Activated CD8-positive, alpha-beta T cell treated with anti-CD3 and anti-CD28 coated beads for 36 hours (primary cell): ENCODE results near the gene NET1. TPM values are rescaled to one million over a fixed set of nuclear protein-coding genes. Genes with fewer than 3 reads are reported as not detected.

ENCODE experiments used
- ATAC-seq: fragments of 200-7000 bp; cut with Tn5 transposase; one replicate; pipeline ENCODE4 v1.10.0; 2021; ENCODE audit warnings: mild to moderate bottlenecking, moderate library complexity
- CTCF ChIA-PET: fragments of 350-600 bp; sonication (Branson Sonifier 250); formaldehyde crosslinking; loops from one replicate; lab custom pipeline; 2021; ENCODE audit warnings: antibody characterized with exemption; lab: Charles Lee
- POLR2A ChIA-PET: fragments of 350-600 bp; sonication (Branson Sonifier 250); formaldehyde crosslinking; loops from one replicate; lab custom pipeline; 2021; ENCODE audit warnings: antibody characterized with exemption; lab: Charles Lee
- DNase-seq: peaks from one replicate; pipeline ENCODE4 v3.0.0-alpha.2; 2020
- H3K27ac Mint-ChIP-seq: one replicate; pipeline ENCODE4 v1.8.0; 2021; ENCODE audit warnings: mild to moderate bottlenecking, mixed read lengths
- H3K27me3 Mint-ChIP-seq: one replicate; pipeline ENCODE4 v1.8.0; 2021; ENCODE audit warnings: mixed read lengths
- H3K36me3 Mint-ChIP-seq: one replicate; pipeline ENCODE4 v1.8.0; 2021; ENCODE audit warnings: low read depth, mixed read lengths
- H3K4me1 Mint-ChIP-seq: one replicate; pipeline ENCODE4 v1.8.0; 2021; ENCODE audit warnings: low read depth, mixed read lengths
- H3K4me3 Mint-ChIP-seq: one replicate; pipeline ENCODE4 v1.8.0; 2021; ENCODE audit warnings: mild to moderate bottlenecking, moderate library complexity, mixed read lengths
- H3K9me3 Mint-ChIP-seq: one replicate; pipeline ENCODE4 v1.8.0; 2021; ENCODE audit warnings: mixed read lengths
- CTCF ChIP-seq: fragments of 200-600 bp; IDR thresholded peaks from one replicate; pipeline ENCODE4 v1.8.0; 2022; ENCODE audit warnings: antibody characterized with exemption, mild to moderate bottlenecking
- intact Hi-C: fragments of 100-400 bp; cut with micrococcal nuclease; formaldehyde crosslinking; loops from one replicate; pipeline ENCODE4 v1.10.0; 2022
- total RNA-seq, 2 experiments: library from RNA; stranded (reverse); gene quantifications; one replicate each; pipeline ENCODE4 v1.2.3, GENCODE V29; 2021

NET1 gene
- total RNA-seq, 2 experiments from 2014 or later = 20.5 to 21.6 TPM

- intact Hi-C loops = no loop called here
- Mint-ChIP-seq H3K36me3 (peaks cover 3% of the 10 kb centered on the region), H3K27me3 (peaks cover 5% of the 10 kb centered on the region), H3K4me1 (peaks cover 15% of the 10 kb centered on the region), H3K9me3 (no peaks in the 10 kb centered on the region), H3K27ac (no peak overlapping the region), H3K4me3 (no peak overlapping the region)
- no peak for ATAC-seq
- TF ChIP-seq CTCF = no peak
- CTCF ChIA-PET = interaction anchor here (0.6 to 18.5 kb wide), 7 partner anchors 13 to 626 kb away, joined by 3 to 246 read pairs (median 3); no protein-coding TSS in a partner anchor
- POLR2A ChIA-PET = interaction anchor here (1.4 kb wide), 1 partner anchor 181 kb away, joined by 3 read pairs; no protein-coding TSS in a partner anchor
- no peak for DNase-seq
These were observed 28.7 kb downstream of the NET1 start for GRCh38 chr10:5441106-5441505.

DNA sequence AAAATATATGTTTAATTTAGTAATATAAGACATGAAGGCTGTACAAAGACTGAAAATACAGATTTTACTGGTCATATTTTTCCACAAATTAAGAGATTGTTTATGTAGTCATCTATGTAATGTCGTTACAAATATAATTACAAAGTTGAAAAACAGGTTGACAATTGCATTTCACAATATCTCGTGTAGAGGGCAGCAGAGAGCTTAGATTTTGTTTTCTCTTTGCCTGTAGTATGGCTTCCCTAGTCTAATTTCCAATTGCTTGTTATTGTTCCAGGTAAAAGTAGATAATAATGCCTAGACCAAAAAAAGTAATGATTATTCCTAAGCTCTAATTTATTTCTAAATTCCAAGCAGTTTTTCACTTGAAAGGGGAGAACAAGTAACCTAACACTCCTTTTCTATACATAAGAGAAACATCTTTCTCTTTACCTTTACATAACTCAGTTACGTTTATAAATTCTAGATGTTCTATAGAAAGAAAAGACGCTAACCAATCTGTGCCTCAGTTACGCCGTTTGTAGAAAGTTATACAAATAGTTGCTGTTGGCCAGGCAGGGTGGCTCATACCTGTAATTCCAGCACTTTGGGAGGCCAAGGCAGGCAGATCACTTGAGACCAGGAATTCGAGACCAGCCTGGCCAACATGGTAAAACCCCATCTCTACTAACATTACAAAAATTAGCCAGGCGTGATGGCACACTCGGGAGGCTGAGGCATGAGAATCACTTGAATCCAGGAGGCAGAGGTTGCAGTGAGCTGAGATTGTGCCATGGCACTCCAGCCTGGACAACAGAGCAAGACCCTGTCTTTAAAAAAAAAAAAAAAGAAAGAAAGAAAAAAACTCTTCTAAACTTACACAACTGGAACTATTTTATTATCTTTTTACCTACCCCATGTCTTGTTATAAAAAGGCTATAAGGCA, 30.0 kb downstream of the NET1 start:
- Mint-ChIP-seq H3K9me3 (no peaks in the 10 kb centered on the region), H3K27me3 (peaks cover 7% of the 10 kb centered on the region), H3K4me1 (peaks cover 27% of the 10 kb centered on the region), H3K27ac (no peak overlapping the region), H3K4me3 (no peak overlapping the region), H3K36me3 (peaks cover 5% of the 10 kb centered on the region)
- ChIA-PET POLR2A (interaction anchor here (1.4 kb wide), 1 partner anchor 180 kb away, joined by 3 read pairs; no protein-coding TSS in a partner anchor), CTCF (interaction anchor here (0.6 to 18.5 kb wide), 27 partner anchors 9 to 627 kb away, joined by 3 to 246 read pairs (median 3); partner anchors contain the start of gene TUBAL3)
- intact Hi-C loops = loop anchor here (2.0 kb wide), 1 partner anchor 180 kb away; no protein-coding TSS in a partner anchor
- DNase-seq (peak; percentile 25), ATAC-seq (no peak)
- TF ChIP-seq CTCF = peak; percentile 95

GRCh38 chr10:5442990-5443370, 30.6 kb downstream of the NET1 start:
- no peak for ATAC-seq
- DNase-seq = no peak
- ChIA-PET POLR2A (no interaction called here), CTCF (interaction anchor here (1.0 to 18.5 kb wide), 13 partner anchors 9 to 593 kb away, joined by 3 to 246 read pairs (median 4); partner anchors contain the start of gene TUBAL3)
- intact Hi-C loops = loop anchor here (2.0 kb wide), 1 partner anchor 180 kb away; no protein-coding TSS in a partner anchor
- H3K36me3 Mint-ChIP-seq = peaks cover 5% of the 10 kb centered on the region
- no peaks in the 10 kb centered on the region for H3K9me3 Mint-ChIP-seq
- H3K4me3 Mint-ChIP-seq = no peak overlapping the region
- peaks cover 7% of the 10 kb centered on the region for H3K27me3 Mint-ChIP-seq
- H3K27ac Mint-ChIP-seq = no peak overlapping the region
- peaks cover 34% of the 10 kb centered on the region for H3K4me1 Mint-ChIP-seq
- no peak for TF ChIP-seq CTCF

- ChIA-PET CTCF (interaction anchor here (1.0 to 18.5 kb wide), 9 partner anchors 10 to 628 kb away, joined by 3 to 246 read pairs (median 6); no protein-coding TSS in a partner anchor), POLR2A (interaction anchor here (0.5 kb wide), 1 partner anchor 161 kb away, joined by 3 read pairs; no protein-coding TSS in a partner anchor)
- ATAC-seq (peak; percentile 20), DNase-seq (no peak)
- no peak overlapping the region for H3K27ac Mint-ChIP-seq
- H3K36me3 Mint-ChIP-seq = peaks cover 5% of the 10 kb centered on the region
- no peak for TF ChIP-seq CTCF
- intact Hi-C loops = loop anchor here (2.0 kb wide), 1 partner anchor 179 kb away; no protein-coding TSS in a partner anchor
- peaks cover 38% of the 10 kb centered on the region for H3K4me1 Mint-ChIP-seq
- H3K4me3 Mint-ChIP-seq = no peak overlapping the region
- H3K27me3 Mint-ChIP-seq = peaks cover 7% of the 10 kb centered on the region
- H3K9me3 Mint-ChIP-seq = no peaks in the 10 kb centered on the region
These were observed 31.1 kb downstream of the NET1 start for GRCh38 chr10:5443429-5443828.
